ENCODE data around the gene HTR1B.

DNA sequence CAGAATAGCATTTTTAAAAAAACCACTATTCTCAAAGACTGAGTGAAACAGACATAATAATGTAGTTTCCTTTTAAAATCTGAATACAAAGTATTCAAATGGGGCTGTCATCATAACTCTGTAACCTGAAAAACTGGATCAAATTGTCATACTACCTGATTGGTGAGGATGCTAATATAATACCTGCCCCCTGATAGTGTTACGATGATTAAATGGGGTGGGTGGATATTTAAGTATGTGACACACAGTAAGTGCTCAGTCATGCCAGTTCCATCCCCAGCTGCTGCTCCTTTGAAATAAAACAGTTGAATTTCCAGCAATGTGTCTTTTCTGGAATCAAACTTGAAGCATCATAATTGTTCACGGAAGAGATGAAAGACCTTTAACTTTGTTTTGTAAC lies 8.9 kb downstream of the HTR1B start:
- TF ChIP-seq, protein P1, sequence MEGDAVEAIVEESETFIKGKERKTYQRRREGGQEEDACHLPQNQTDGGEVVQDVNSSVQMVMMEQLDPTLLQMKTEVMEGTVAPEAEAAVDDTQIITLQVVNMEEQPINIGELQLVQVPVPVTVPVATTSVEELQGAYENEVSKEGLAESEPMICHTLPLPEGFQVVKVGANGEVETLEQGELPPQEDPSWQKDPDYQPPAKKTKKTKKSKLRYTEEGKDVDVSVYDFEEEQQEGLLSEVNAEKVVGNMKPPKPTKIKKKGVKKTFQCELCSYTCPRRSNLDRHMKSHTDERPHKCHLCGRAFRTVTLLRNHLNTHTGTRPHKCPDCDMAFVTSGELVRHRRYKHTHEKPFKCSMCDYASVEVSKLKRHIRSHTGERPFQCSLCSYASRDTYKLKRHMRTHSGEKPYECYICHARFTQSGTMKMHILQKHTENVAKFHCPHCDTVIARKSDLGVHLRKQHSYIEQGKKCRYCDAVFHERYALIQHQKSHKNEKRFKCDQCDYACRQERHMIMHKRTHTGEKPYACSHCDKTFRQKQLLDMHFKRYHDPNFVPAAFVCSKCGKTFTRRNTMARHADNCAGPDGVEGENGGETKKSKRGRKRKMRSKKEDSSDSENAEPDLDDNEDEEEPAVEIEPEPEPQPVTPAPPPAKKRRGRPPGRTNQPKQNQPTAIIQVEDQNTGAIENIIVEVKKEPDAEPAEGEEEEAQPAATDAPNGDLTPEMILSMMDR (conservative IDR thresholded peaks at IDR 0.05; ENCODE audit: low read length) = no peak
- TF ChIP-seq EZH2phosphoT487 (IDR thresholded peaks at IDR 0.05; ENCODE audit: borderline replicate concordance) = no peak
